Panc1 (cell line): ENCODE measurements around the gene IL7R. TPM values are rescaled to one million over a fixed set of nuclear protein-coding genes. Genes with fewer than 3 reads are reported as not detected.

ENCODE experiments used
- ATAC-seq: fragments of 200-7000 bp; cut with Tn5 transposase; 2 replicates; pipeline ENCODE4 v1.9.1; 2020; ENCODE audit warnings: mild to moderate bottlenecking, moderate library complexity
- BruUV-seq: library from RNA; stranded (reverse); fragments of 400-500 nt; replicated peaks from 2 replicates; lab custom pipeline; 2021; lab: Mats Ljungman, UMichigan
- CTCF ChIA-PET: fragments of 300-600 bp; sonication (Branson Sonifier 250); formaldehyde crosslinking; loops from one replicate; lab custom pipeline; 2022; ENCODE audit warnings: antibody characterized with exemption; lab: Charles Lee
- POLR2A ChIA-PET: fragments of 300-600 bp; sonication (Branson Sonifier 250); formaldehyde crosslinking; loops from one replicate; lab custom pipeline; 2022; ENCODE audit warnings: antibody characterized with exemption; lab: Charles Lee
- DNase-seq: peaks from one replicate; pipeline ENCODE4 v3.0.0-alpha.2; 2010; ENCODE audit warnings: low read depth, low spot score
- H3K27ac ChIP-seq: 2 replicates; pipeline ENCODE4 v1.5.1; 2011; ENCODE audit warnings: mild to moderate bottlenecking, low read length, inconsistent platforms
- H3K27me3 ChIP-seq: fragments of 200-500 bp; sonication (Bioruptor generic); 2 replicates; pipeline ENCODE4 v1.6.0; 2014; ENCODE audit warnings: low read length, inconsistent platforms; ENCODE audit not compliant: control insufficient read depth, insufficient read depth
- H3K36me3 ChIP-seq: fragments of 200-500 bp; sonication (Bioruptor generic); 2 replicates; pipeline ENCODE4 v1.5.1; 2014; ENCODE audit warnings: inconsistent platforms, mild to moderate bottlenecking, low read length, moderate library complexity; ENCODE audit not compliant: control insufficient read depth, insufficient read depth
- H3K4me1 ChIP-seq: 2 replicates; pipeline ENCODE4 v1.5.1; 2011; ENCODE audit warnings: inconsistent platforms, mild to moderate bottlenecking, low read length, moderate library complexity; ENCODE audit not compliant: control insufficient read depth, insufficient read depth
- H3K4me3 ChIP-seq, 2 experiments: 2 replicates each; pipeline ENCODE4 v1.5.1; 2011 to 2012; ENCODE audit warnings: low read depth in 2 of 2, low read length in 2 of 2, mild to moderate bottlenecking in 2 of 2, inconsistent platforms in 1 of 2, moderate library complexity in 1 of 2
- H3K9me3 ChIP-seq: fragments of 200-500 bp; sonication (Bioruptor generic); 2 replicates; pipeline ENCODE4 v1.5.1; 2014; ENCODE audit warnings: low read depth, mild to moderate bottlenecking, inconsistent platforms, low read length, moderate library complexity; ENCODE audit not compliant: control insufficient read depth, insufficient read depth
- POLR2AphosphoS5 ChIP-seq: IDR thresholded peaks from 2 replicates; pipeline ENCODE4 v1.6.1; 2012; ENCODE audit warnings: mild to moderate bottlenecking, low read depth, low read length, moderate library complexity
- SIN3A ChIP-seq: IDR thresholded peaks from 2 replicates; pipeline ENCODE4 v1.6.1; 2012; ENCODE audit warnings: low read depth, mild to moderate bottlenecking, low read length, moderate library complexity, borderline replicate concordance; ENCODE audit not compliant: insufficient read depth
- TCF7L2 ChIP-seq: IDR thresholded peaks from 2 replicates; pipeline ENCODE4 v1.6.1; 2011; ENCODE audit warnings: mild to moderate bottlenecking, low read depth, low read length, inconsistent platforms
- in situ Hi-C: cut with HindIII; loops from 2 replicates; pipeline ENCODE4 v1.10.0; 2016; ENCODE audit warnings: low sequenced_read_pairs, low pct_unique_long_range_greater_than_20kb
- intact Hi-C: fragments of 100-400 bp; cut with micrococcal nuclease; formaldehyde crosslinking; loops from one replicate; pipeline ENCODE4 v1.10.0; 2022; ENCODE audit not compliant: unreplicated experiment
- total RNA-seq: library from RNA; stranded (reverse); gene quantifications from one replicate; pipeline ENCODE4 v1.2.1, GENCODE V29; 2021; ENCODE audit not compliant: unreplicated experiment
- TF ChIP-seq, protein P1 (sequence below): fragments of 450-650 bp; IDR thresholded peaks from 2 replicates; pipeline ENCODE4 v1.5.1; 2017; ENCODE audit warnings: mild to moderate bottlenecking
- TF ChIP-seq, protein P2 (sequence below), 2 experiments: IDR thresholded peaks; 2 replicates each; pipeline ENCODE4 v1.6.1; 2011 to 2012; ENCODE audit warnings: low read depth in 2 of 2, control low read depth in 1 of 2, low read length in 1 of 2, mild to moderate bottlenecking in 1 of 2, moderate library complexity in 1 of 2; ENCODE audit not compliant: insufficient read depth in 1 of 2

The IL7R gene
- total RNA-seq, 1 experiment from 2014 or later, result 0.90 TPM

GRCh38 chr5:35819026-35819425, 37.7 kb upstream of the IL7R start:
- intact Hi-C loops, result no loop called here
- no peak for DNase-seq
- no peaks in the 10 kb centered on the region for H3K9me3 ChIP-seq
- CTCF ChIA-PET, result no interaction called here
- no peak overlapping the region for H3K4me3 ChIP-seq
- no peak overlapping the region for H3K27ac ChIP-seq
- no peak for TF ChIP-seq TCF7L2
- TF ChIP-seq, protein P1, sequence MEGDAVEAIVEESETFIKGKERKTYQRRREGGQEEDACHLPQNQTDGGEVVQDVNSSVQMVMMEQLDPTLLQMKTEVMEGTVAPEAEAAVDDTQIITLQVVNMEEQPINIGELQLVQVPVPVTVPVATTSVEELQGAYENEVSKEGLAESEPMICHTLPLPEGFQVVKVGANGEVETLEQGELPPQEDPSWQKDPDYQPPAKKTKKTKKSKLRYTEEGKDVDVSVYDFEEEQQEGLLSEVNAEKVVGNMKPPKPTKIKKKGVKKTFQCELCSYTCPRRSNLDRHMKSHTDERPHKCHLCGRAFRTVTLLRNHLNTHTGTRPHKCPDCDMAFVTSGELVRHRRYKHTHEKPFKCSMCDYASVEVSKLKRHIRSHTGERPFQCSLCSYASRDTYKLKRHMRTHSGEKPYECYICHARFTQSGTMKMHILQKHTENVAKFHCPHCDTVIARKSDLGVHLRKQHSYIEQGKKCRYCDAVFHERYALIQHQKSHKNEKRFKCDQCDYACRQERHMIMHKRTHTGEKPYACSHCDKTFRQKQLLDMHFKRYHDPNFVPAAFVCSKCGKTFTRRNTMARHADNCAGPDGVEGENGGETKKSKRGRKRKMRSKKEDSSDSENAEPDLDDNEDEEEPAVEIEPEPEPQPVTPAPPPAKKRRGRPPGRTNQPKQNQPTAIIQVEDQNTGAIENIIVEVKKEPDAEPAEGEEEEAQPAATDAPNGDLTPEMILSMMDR, result no peak
- TF ChIP-seq POLR2AphosphoS5, result no peak
- TF ChIP-seq, protein P2, sequence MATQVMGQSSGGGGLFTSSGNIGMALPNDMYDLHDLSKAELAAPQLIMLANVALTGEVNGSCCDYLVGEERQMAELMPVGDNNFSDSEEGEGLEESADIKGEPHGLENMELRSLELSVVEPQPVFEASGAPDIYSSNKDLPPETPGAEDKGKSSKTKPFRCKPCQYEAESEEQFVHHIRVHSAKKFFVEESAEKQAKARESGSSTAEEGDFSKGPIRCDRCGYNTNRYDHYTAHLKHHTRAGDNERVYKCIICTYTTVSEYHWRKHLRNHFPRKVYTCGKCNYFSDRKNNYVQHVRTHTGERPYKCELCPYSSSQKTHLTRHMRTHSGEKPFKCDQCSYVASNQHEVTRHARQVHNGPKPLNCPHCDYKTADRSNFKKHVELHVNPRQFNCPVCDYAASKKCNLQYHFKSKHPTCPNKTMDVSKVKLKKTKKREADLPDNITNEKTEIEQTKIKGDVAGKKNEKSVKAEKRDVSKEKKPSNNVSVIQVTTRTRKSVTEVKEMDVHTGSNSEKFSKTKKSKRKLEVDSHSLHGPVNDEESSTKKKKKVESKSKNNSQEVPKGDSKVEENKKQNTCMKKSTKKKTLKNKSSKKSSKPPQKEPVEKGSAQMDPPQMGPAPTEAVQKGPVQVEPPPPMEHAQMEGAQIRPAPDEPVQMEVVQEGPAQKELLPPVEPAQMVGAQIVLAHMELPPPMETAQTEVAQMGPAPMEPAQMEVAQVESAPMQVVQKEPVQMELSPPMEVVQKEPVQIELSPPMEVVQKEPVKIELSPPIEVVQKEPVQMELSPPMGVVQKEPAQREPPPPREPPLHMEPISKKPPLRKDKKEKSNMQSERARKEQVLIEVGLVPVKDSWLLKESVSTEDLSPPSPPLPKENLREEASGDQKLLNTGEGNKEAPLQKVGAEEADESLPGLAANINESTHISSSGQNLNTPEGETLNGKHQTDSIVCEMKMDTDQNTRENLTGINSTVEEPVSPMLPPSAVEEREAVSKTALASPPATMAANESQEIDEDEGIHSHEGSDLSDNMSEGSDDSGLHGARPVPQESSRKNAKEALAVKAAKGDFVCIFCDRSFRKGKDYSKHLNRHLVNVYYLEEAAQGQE (IDR thresholded peaks at IDR 0.05; ENCODE audit: insufficient read depth in 1 of 2, low read depth in 2 of 2, low read length in 1 of 2), result no peak
- TF ChIP-seq SIN3A, result no peak
- H3K4me1 ChIP-seq, result no peaks in the 10 kb centered on the region
- no peak for ATAC-seq
- BruUV-seq, result no TSS peak
- H3K27me3 ChIP-seq, result no peaks in the 10 kb centered on the region
- no peaks in the 10 kb centered on the region for H3K36me3 ChIP-seq
- in situ Hi-C loops, result no loop called here
- POLR2A ChIA-PET, result no interaction called here

GRCh38 chr5:35819668-35820067, 37.0 kb upstream of the IL7R start:
- ATAC-seq (no peak), DNase-seq (no peak)
- TF ChIP-seq, protein P1, result no peak
- TF ChIP-seq POLR2AphosphoS5 (no peak), SIN3A (no peak), TCF7L2 (no peak)
- TF ChIP-seq, protein P2 (IDR thresholded peaks at IDR 0.05; ENCODE audit: insufficient read depth in 1 of 2, low read depth in 2 of 2, low read length in 1 of 2), result no peak
- Histone ChIP-seq H3K4me1 (no peaks in the 10 kb centered on the region), H3K27ac (no peak overlapping the region), H3K4me3 (no peak overlapping the region), H3K9me3 (no peaks in the 10 kb centered on the region), H3K27me3 (no peaks in the 10 kb centered on the region), H3K36me3 (no peaks in the 10 kb centered on the region)
- in situ Hi-C loops (no loop called here), intact Hi-C loops (no loop called here)
- ChIA-PET POLR2A (no interaction called here), CTCF (no interaction called here)
- no TSS peak for BruUV-seq
